Stimulated activated CD4-positive, alpha-beta T cell treated with anti-CD3 and anti-CD28 coated beads, Interleukin-12 subunit alpha, Interleukin-12 subunit beta, amount 100 ng/mL, for 48 hours (primary cell): Measurements from ENCODE around the gene GALNT12.

Source experiments
- DNase-seq, 3 donors: peaks; one replicate each; pipeline ENCODE4 v3.0.0-alpha.2; 2020; ENCODE audit warnings: low read depth in 2 of 3, low spot score in 1 of 3

GALNT12 gene

GRCh38 chr9:98899408-98900056 lies 92.1 kb downstream of the GALNT12 start:
- DNase-seq, result no peak
